Measurements from ENCODE around the gene CEP135. TPM values are rescaled to one million over a fixed set of nuclear protein-coding genes. Genes with fewer than 3 reads are reported as not detected.

Gene CEP135
- polyA plus RNA-seq, 3 donors, result 4.0 to 5.1 (median 4.6) TPM

DNA sequence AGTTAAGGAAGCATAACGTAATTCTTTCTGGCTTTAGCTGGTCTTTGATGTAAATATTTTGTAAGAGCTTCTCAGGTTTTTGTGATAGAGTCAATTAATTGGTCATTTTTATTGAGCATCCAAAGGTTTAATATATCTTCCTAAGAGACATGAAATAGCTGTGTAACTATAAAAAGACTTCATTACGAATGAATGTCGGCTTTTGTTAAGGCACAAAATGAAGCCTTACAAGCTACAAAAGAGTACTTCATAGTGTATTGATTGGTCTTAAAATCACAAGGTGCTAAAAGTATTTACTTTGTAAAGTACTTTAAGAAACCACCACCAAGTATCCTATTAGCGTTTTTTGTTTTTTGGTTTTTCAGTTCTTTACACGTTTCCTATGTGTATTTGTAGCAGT, 104.2 kb downstream of the CEP135 start:
- peaks cover 14 to 21% of the 10 kb centered on the region in 2 donors for H3K4me1 ChIP-seq (ENCODE audit: control insufficient read depth in 1 of 2, insufficient read depth in 2 of 2, low read length in 2 of 2)
- H3K27ac ChIP-seq (ENCODE audit: low read depth in 1 of 2, low read length in 2 of 2), result no peak overlapping the region
- intact Hi-C loops (cut with micrococcal nuclease), result no loop called here
- Mint-ChIP-seq H3K36me3 (peaks cover 0 to 2% of the 10 kb centered on the region in 2 donors), H3K9me3 (peaks cover 0 to 3% (median 0%) of the 10 kb centered on the region in 7 donors), H3K27me3 (ENCODE audit: low read depth in 3 of 3) (peaks cover 17 to 21% (median 21%) of the 10 kb centered on the region in 3 donors), H3K27ac (no peak overlapping the region), H3K4me3 (no peak overlapping the region), H3K4me1 (peaks cover 25% of the 10 kb centered on the region)
- DNase-seq, result no peak
- H3K4me2 ChIP-seq (replicated peaks; ENCODE audit: extremely low read depth, low read length, poor library complexity, severe bottlenecking), result no peak overlapping the region
- WGBS (ENCODE audit: insufficient coverage), result no CpG with 5 or more reads among the region's 5 CpGs
- TF ChIP-seq, protein P1, sequence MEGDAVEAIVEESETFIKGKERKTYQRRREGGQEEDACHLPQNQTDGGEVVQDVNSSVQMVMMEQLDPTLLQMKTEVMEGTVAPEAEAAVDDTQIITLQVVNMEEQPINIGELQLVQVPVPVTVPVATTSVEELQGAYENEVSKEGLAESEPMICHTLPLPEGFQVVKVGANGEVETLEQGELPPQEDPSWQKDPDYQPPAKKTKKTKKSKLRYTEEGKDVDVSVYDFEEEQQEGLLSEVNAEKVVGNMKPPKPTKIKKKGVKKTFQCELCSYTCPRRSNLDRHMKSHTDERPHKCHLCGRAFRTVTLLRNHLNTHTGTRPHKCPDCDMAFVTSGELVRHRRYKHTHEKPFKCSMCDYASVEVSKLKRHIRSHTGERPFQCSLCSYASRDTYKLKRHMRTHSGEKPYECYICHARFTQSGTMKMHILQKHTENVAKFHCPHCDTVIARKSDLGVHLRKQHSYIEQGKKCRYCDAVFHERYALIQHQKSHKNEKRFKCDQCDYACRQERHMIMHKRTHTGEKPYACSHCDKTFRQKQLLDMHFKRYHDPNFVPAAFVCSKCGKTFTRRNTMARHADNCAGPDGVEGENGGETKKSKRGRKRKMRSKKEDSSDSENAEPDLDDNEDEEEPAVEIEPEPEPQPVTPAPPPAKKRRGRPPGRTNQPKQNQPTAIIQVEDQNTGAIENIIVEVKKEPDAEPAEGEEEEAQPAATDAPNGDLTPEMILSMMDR (IDR thresholded peaks at IDR 0.05), result no peak
- peaks cover 18 to 23% of the 10 kb centered on the region in 2 donors for H3K27me3 ChIP-seq (ENCODE audit: control insufficient read depth in 2 of 2, insufficient read depth in 2 of 2, low read length in 2 of 2)
- no peaks in the 10 kb centered on the region for H3K9me3 ChIP-seq (replicated peaks in 1 of 2; ENCODE audit: control insufficient read depth in 1 of 2, insufficient read depth in 1 of 2, low read length in 2 of 2)
- no peak overlapping the region for H3K9ac ChIP-seq (ENCODE audit: insufficient read depth, low read length, poor library complexity, severe bottlenecking)
- H3K36me3 ChIP-seq (replicated peaks in 1 of 2; ENCODE audit: control insufficient read depth in 1 of 2, insufficient read depth in 2 of 2, low read length in 2 of 2), result no peaks in the 10 kb centered on the region
- no peak overlapping the region for H2AFZ ChIP-seq (ENCODE audit: insufficient read depth, low read depth, low read length, poor library complexity, severe bottlenecking)
- no peaks in the 10 kb centered on the region for H4K20me1 ChIP-seq (ENCODE audit: insufficient read depth, low read length)
- no peak overlapping the region for H3K4me3 ChIP-seq (replicated peaks in 1 of 3; ENCODE audit: low read depth in 2 of 3, low read length in 3 of 3)
- H3K79me2 ChIP-seq (ENCODE audit: insufficient read depth, low read length), result no peaks in the 10 kb centered on the region

DNA sequence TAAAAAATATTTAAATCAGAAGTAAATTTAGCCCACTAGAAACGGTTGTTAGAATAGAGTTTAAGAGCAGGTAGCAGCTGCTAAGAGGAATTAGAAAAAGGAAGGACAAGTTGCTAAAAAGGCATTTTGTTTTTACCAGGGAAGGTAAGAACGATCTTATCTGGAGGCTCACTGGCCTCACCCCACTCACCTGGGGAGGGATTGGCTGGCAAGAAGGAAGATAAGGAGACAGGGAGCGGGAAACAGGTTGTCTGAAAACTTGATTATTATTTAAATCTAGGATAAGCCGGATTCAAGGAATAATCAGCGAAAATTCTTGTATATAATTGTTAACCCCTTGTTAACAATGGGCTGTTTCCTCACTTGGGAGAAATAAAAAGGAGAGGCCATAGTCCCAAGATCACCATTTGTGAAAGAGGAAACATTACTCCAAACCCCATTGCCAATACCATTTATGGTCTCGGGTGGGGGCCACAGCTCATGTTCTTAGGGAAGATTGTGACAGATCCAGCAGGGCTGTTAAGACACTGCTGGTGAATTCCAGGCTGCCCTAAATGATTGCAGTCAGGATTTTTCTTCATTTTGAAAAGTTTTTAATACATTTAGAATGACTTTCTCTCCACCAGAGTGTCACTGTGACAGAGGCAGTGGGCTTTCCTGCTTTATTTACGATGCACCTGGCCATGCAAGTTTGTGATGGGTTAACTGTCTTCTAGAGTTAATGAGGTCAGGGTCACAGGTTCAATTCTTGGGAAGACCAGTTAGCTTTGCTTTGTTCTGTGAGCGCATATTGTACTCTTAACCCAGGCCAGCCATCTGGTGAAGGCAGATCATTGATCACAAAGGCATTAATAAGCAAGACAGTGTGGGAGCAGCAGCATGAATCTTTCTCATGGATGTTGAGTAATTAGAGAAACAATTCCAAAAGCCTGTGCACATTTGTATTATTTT, 106.6 kb downstream of the CEP135 start:
- Mint-ChIP-seq H3K9me3 (no peaks in the 10 kb centered on the region), H3K36me3 (no peaks in the 10 kb centered on the region), H3K27me3 (ENCODE audit: low read depth in 3 of 3) (peaks cover 5 to 8% (median 6%) of the 10 kb centered on the region in 3 donors), H3K27ac (no peak overlapping the region), H3K4me3 (no peak overlapping the region), H3K4me1 (peaks cover 10% of the 10 kb centered on the region)
- Histone ChIP-seq H3K9me3 (replicated peaks in 1 of 2; ENCODE audit: control insufficient read depth in 1 of 2, insufficient read depth in 1 of 2, low read length in 2 of 2) (no peaks in the 10 kb centered on the region), H3K4me3 (replicated peaks in 1 of 3; ENCODE audit: low read depth in 2 of 3, low read length in 3 of 3) (no peak overlapping the region), H3K27me3 (ENCODE audit: control insufficient read depth in 2 of 2, insufficient read depth in 2 of 2, low read length in 2 of 2) (peaks cover 7 to 11% of the 10 kb centered on the region in 2 donors), H3K27ac (ENCODE audit: low read depth in 1 of 2, low read length in 2 of 2) (no peak overlapping the region), H2AFZ (ENCODE audit: insufficient read depth, low read depth, low read length, poor library complexity, severe bottlenecking) (peak overlapping the region; percentile 0), H3K4me2 (replicated peaks; ENCODE audit: extremely low read depth, low read length, poor library complexity, severe bottlenecking) (no peak overlapping the region), H3K4me1 (ENCODE audit: control insufficient read depth in 1 of 2, insufficient read depth in 2 of 2, low read length in 2 of 2) (no peaks in the 10 kb centered on the region), H4K20me1 (ENCODE audit: insufficient read depth, low read length) (no peaks in the 10 kb centered on the region), H3K9ac (ENCODE audit: insufficient read depth, low read length, poor library complexity, severe bottlenecking) (no peak overlapping the region), H3K79me2 (ENCODE audit: insufficient read depth, low read length) (no peaks in the 10 kb centered on the region), H3K36me3 (replicated peaks in 1 of 2; ENCODE audit: control insufficient read depth in 1 of 2, insufficient read depth in 2 of 2, low read length in 2 of 2) (no peaks in the 10 kb centered on the region)
- intact Hi-C loops (cut with micrococcal nuclease), result no loop called here
- TF ChIP-seq, protein P1 (IDR thresholded peaks at IDR 0.05), result no peak
- no peak for DNase-seq
- 0% methylated on average over 1 of the region's 8 CpGs for WGBS (ENCODE audit: insufficient coverage)
